Thyroid gland (tissue), 4 donors: ENCODE data around the gene CCDC88C. TPM values are rescaled to one million over a fixed set of nuclear protein-coding genes. Genes with fewer than 3 reads are reported as not detected.

Experiments used
- DNase-seq, 2 donors: peaks; one replicate each; pipeline ENCODE4 v3.0.0-alpha.2; 2019
- H3K27ac ChIP-seq, 3 donors: fragments of 200-600 bp; sonication (generic); 1 replicate in 2 of 3; 2 replicates in 1 of 3; pipeline ENCODE4 v1.5.1; 2016 to 2019; ENCODE audit warnings: mild to moderate bottlenecking in 1 of 3, moderate library complexity in 1 of 3
- H3K27me3 ChIP-seq: fragments of 200-600 bp; sonication (generic); one replicate; pipeline ENCODE4 v1.5.1; 2019
- H3K36me3 ChIP-seq, 2 donors: fragments of 200-600 bp; sonication (generic); one replicate each; pipeline ENCODE4 v1.5.1; 2016 to 2019
- H3K4me1 ChIP-seq, 2 donors: fragments of 200-600 bp; sonication (generic); one replicate each; pipeline ENCODE4 v1.5.1; 2017 to 2019
- H3K4me3 ChIP-seq, 3 donors: fragments of 200-600 bp; sonication (generic); replicated peaks in 1 of 3; 1 replicate in 2 of 3; 2 replicates in 1 of 3; pipeline ENCODE4 v1.5.1; 2016; ENCODE audit warnings: mild to moderate bottlenecking in 1 of 3
- H3K9me3 ChIP-seq: fragments of 200-600 bp; sonication (generic); one replicate; pipeline ENCODE4 v1.5.1; 2017
- CTCF ChIP-seq, 6 experiments: fragments of 200-600 bp in 3 of 6; fragments of 450-650 bp in 3 of 6; sonication (generic) in 3 of 6; IDR thresholded peaks; one replicate each; pipeline ENCODE4 v1.5.1; 2016 to 2019; ENCODE audit warnings: antibody characterized with exemption in 6 of 6, mild to moderate bottlenecking in 2 of 6, inconsistent platforms in 1 of 6, moderate library complexity in 1 of 6
- POLR2A ChIP-seq, 2 donors: fragments of 450-650 bp; IDR thresholded peaks; one replicate each; pipeline ENCODE4 v1.6.1; 2017; ENCODE audit warnings: antibody characterized with exemption in 2 of 2, mild to moderate bottlenecking in 2 of 2, moderate library complexity in 1 of 2
- WGBS, 2 donors: methylation state at CpG; one replicate each; pipeline ENCODE4 v1.1.5; 2017; 5-methylcytosine and 5-hydroxymethylcytosine counted together
- intact Hi-C: fragments of 100-400 bp; cut with DNase I; formaldehyde crosslinking; loops from one replicate; pipeline ENCODE4 v1.15.1; 2023
- total RNA-seq, 4 donors: library from RNA; depleted of rRNA; stranded (reverse); fragments of >200 nt; gene quantifications; one replicate each; pipeline ENCODE4 v1.2.3, GENCODE V29; 2016

CCDC88C gene
- total RNA-seq, 4 donors from 2014 or later, result 3.0 to 6.3 (median 5.8) TPM

DNA sequence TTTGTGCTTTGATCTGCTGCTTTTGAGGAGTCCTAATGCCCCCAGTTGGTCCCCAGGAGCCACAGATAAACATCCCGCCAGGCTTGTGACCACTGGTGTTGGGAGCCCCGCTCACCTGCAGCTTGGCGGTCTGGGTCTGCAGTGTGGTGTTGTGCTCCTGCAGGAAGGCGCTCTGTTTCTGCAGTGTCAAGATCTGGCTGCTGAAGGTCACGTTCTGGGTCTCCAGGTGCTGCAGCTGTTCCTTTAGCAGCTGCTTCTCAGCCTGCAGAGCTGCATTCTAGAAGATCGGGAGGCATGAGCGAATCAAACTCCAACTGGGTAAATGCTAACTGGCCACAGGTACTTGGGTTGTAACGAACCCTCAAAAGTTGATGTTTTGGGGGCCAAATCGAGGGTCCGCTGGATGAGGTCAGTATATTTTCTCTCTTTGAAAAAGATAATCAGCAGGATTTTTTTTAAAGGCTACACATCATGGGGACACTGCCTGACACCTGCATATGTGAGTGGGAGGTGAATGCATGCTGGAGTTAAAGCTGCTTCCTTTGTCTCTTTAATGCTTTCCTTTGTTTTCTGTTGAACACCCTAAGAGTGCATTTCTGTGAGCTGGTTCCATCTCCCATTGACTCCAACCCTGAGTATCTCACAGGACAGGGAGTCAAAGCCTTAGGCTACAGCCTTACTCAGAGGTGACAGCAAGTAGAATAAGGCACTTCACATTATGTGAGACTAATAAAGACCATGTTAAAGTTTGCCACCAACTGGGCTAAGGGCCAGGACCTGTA is 111.8 kb downstream of the CCDC88C start:
- no peaks in the 10 kb centered on the region for H3K9me3 ChIP-seq
- no peak overlapping the region for H3K4me3 ChIP-seq
- TF ChIP-seq POLR2A (IDR thresholded peaks at IDR 0.05) (no peak), CTCF (IDR thresholded peaks at IDR 0.05) (no peak)
- 92 to 98% methylated on average over 9 to 10 of the region's 10 CpGs for WGBS, 2 donors
- no peaks in the 10 kb centered on the region for H3K36me3 ChIP-seq
- H3K27me3 ChIP-seq, result no peaks in the 10 kb centered on the region
- intact Hi-C loops, result no loop called here
- no peak overlapping the region for H3K27ac ChIP-seq
- no peaks in the 10 kb centered on the region for H3K4me1 ChIP-seq
- DNase-seq, result no peak

DNA sequence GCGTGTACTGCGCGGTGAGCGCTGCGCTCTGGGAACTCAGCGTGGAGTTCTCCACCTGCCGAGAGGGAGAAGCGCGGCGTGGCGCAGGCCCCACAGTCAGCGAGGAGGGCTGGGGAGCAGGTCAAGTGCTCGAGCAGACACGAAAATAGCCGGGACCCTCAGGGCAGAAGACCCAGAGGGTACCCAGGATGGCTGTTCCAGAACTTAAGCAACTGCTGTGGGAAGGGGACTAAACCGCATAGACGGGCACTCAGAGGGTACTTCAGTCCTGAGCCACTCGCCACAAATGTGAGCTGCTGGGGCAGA is 113.7 kb downstream of the CCDC88C start:
- no peaks in the 10 kb centered on the region for H3K36me3 ChIP-seq
- no peaks in the 10 kb centered on the region for H3K9me3 ChIP-seq
- no peak overlapping the region for H3K27ac ChIP-seq
- intact Hi-C loops, result no loop called here
- no peak for DNase-seq
- no peaks in the 10 kb centered on the region for H3K27me3 ChIP-seq
- no peaks in the 10 kb centered on the region for H3K4me1 ChIP-seq
- TF ChIP-seq CTCF (IDR thresholded peaks at IDR 0.05) (no peak), POLR2A (IDR thresholded peaks at IDR 0.05) (no peak)
- WGBS, 2 donors, result 76 to 89% methylated on average over 15 to 18 of the region's 18 CpGs
- H3K4me3 ChIP-seq, result no peak overlapping the region

GRCh38 chr14:91303091-91303923 is 114.3 kb downstream of the CCDC88C start:
- DNase-seq, result peak in 1 of 2 donors; percentile 25
- Histone ChIP-seq H3K27ac (no peak overlapping the region), H3K9me3 (no peaks in the 10 kb centered on the region), H3K36me3 (no peaks in the 10 kb centered on the region), H3K27me3 (no peaks in the 10 kb centered on the region), H3K4me1 (no peaks in the 10 kb centered on the region), H3K4me3 (no peak overlapping the region)
- no peak for TF ChIP-seq CTCF (IDR thresholded peaks at IDR 0.05)
- TF ChIP-seq POLR2A (IDR thresholded peaks at IDR 0.05), result no peak
- intact Hi-C loops, result no loop called here
- 63 to 66% methylated on average over 20 to 23 of the region's 23 CpGs for WGBS, 2 donors

DNA sequence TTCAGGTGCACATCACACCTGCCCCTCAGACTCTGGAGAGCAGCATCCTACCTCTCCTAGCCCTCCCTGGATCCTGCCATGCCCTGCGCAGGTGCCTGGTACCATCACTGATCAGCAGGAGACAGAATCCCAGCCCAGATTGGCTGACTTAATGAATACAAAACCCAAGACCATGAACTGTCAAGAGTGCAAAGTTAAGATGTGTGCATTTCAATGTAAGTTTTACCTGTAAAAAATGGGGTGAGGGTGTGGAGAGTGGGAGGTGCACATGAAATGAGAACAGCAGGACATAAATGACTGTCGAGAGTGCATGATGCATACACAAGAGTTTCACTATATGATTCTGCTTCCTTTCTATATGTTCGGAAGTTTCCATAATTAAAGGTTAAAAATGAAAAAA is 115.2 kb downstream of the CCDC88C start:
- TF ChIP-seq POLR2A (IDR thresholded peaks at IDR 0.05), result no peak
- no peak for TF ChIP-seq CTCF (IDR thresholded peaks at IDR 0.05)
- Histone ChIP-seq H3K9me3 (no peaks in the 10 kb centered on the region), H3K27me3 (no peaks in the 10 kb centered on the region), H3K36me3 (no peaks in the 10 kb centered on the region), H3K4me3 (no peak overlapping the region), H3K4me1 (no peaks in the 10 kb centered on the region), H3K27ac (no peak overlapping the region)
- no peak for DNase-seq
- WGBS, 2 donors, result 90 to 95% methylated on average over 3 of the region's 3 CpGs
- intact Hi-C loops, result no loop called here

GRCh38 chr14:91300957-91301356 is 116.7 kb downstream of the CCDC88C start:
- intact Hi-C loops, result no loop called here
- Histone ChIP-seq H3K36me3 (no peaks in the 10 kb centered on the region), H3K4me1 (no peaks in the 10 kb centered on the region), H3K9me3 (no peaks in the 10 kb centered on the region), H3K27me3 (no peaks in the 10 kb centered on the region), H3K4me3 (no peak overlapping the region), H3K27ac (no peak overlapping the region)
- 100% methylated on average over 4 of the region's 4 CpGs for WGBS, 2 donors
- TF ChIP-seq CTCF (IDR thresholded peaks at IDR 0.05), result no peak
- TF ChIP-seq POLR2A (IDR thresholded peaks at IDR 0.05), result no peak
- DNase-seq, result no peak
